GM12891 (cell line): Measurements from ENCODE around the gene CFAP52. TPM values are rescaled to one million over a fixed set of nuclear protein-coding genes. Genes with fewer than 3 reads are reported as not detected.

ENCODE experiments used
- DNase-seq: peaks from one replicate; pipeline ENCODE4 v3.0.0; 2011; ENCODE audit warnings: low spot score; ENCODE audit not compliant: insufficient read length
- FAIRE-seq: peaks from 2 replicates; lab custom pipeline; 2011; peaks lifted over from hg19 to GRCh38; lab: Jason Lieb, UNC
- PAX5 ChIP-seq: IDR thresholded peaks from 2 replicates; pipeline ENCODE4 v1.6.1; 2011; ENCODE audit warnings: low read length, moderate library complexity, mild to moderate bottlenecking; ENCODE audit not compliant: insufficient read depth, severe bottlenecking
- POLR2A ChIP-seq: IDR thresholded peaks from 2 replicates; pipeline ENCODE4 v1.6.1; 2011; ENCODE audit warnings: low read depth, low read length, control low read depth
- POLR2AphosphoS5 ChIP-seq: IDR thresholded peaks from 2 replicates; pipeline ENCODE4 v1.6.1; 2011; ENCODE audit warnings: low read depth, low read length, control low read depth
- POU2F2 ChIP-seq: IDR thresholded peaks from 2 replicates; pipeline ENCODE4 v1.6.1; 2011; ENCODE audit warnings: low read depth, mild to moderate bottlenecking, control low read depth, low read length, moderate library complexity
- SPI1 ChIP-seq: IDR thresholded peaks from 2 replicates; pipeline ENCODE4 v1.6.1; 2011; ENCODE audit warnings: low read depth, low read length, control low read depth
- TAF1 ChIP-seq: IDR thresholded peaks from 2 replicates; pipeline ENCODE4 v1.6.1; 2011; ENCODE audit warnings: low read depth, low read length, control low read depth
- polyA plus RNA-seq: library from polyadenylated mRNA; unstranded; fragments of >200 nt; gene quantifications from one replicate; pipeline ENCODE4 v1.2.1, GENCODE V29; 2012; ENCODE audit warnings: low read depth, missing spikeins, inconsistent platforms; ENCODE audit not compliant: missing spikeins

CFAP52 gene
- polyA plus RNA-seq = not detected

- TF ChIP-seq POLR2AphosphoS5 = no peak
- TF ChIP-seq POU2F2 = no peak
- TF ChIP-seq POLR2A = no peak
- TF ChIP-seq SPI1 = no peak
- TF ChIP-seq TAF1 = no peak
- TF ChIP-seq PAX5 = no peak
- FAIRE-seq = peak; percentile 85
These were observed at the start of gene CFAP52 for GRCh38 chr17:9576521-9577372. CFAP52 (plus strand) TSS chr17:9576642; CDS start chr17:9576696, 54 bp downstream.

GRCh38 chr17:9527788-9528187, 48.7 kb upstream of the CFAP52 start:
- DNase-seq (no peak), FAIRE-seq (no peak)
- TF ChIP-seq PAX5 (no peak), SPI1 (no peak), POLR2A (no peak), POU2F2 (no peak), POLR2AphosphoS5 (no peak), TAF1 (no peak)

More at GRCh38 chr17:9576521-9577372, at the start of gene CFAP52:
- peak; percentile 57 for DNase-seq

- DNase-seq = peak; percentile 18
- FAIRE-seq = no peak
- TF ChIP-seq POLR2AphosphoS5 = no peak
- TF ChIP-seq POU2F2 = peak; percentile 96
These were observed 47.3 kb upstream of the CFAP52 start for GRCh38 chr17:9529033-9529700.

GRCh38 chr17:9531034-9531433, 45.4 kb upstream of the CFAP52 start:
- DNase-seq (no peak), FAIRE-seq (no peak)
- no peak for TF ChIP-seq TAF1

GRCh38 chr17:9532715-9533114, 43.7 kb upstream of the CFAP52 start:
- DNase-seq (no peak), FAIRE-seq (no peak)
- no peak for TF ChIP-seq POU2F2
- no peak for TF ChIP-seq TAF1
- no peak for TF ChIP-seq POLR2A
- no peak for TF ChIP-seq POLR2AphosphoS5
- TF ChIP-seq SPI1 = no peak
- no peak for TF ChIP-seq PAX5

GRCh38 chr17:9533441-9533840, 43.0 kb upstream of the CFAP52 start:
- TF ChIP-seq POU2F2 (no peak), POLR2A (no peak), TAF1 (no peak), SPI1 (no peak), POLR2AphosphoS5 (no peak), PAX5 (no peak)
- DNase-seq = no peak
- no peak for FAIRE-seq

GRCh38 chr17:9536061-9536460, 40.4 kb upstream of the CFAP52 start:
- FAIRE-seq = no peak
- DNase-seq = no peak
- TF ChIP-seq POLR2A (no peak), POU2F2 (no peak), PAX5 (no peak), TAF1 (no peak), SPI1 (no peak), POLR2AphosphoS5 (no peak)

GRCh38 chr17:9537177-9537776, 39.2 kb upstream of the CFAP52 start:
- FAIRE-seq (no peak), DNase-seq (no peak)
- TF ChIP-seq POLR2AphosphoS5 (no peak), TAF1 (no peak), POU2F2 (no peak), POLR2A (no peak), SPI1 (no peak), PAX5 (no peak)

GRCh38 chr17:9538626-9539025, 37.8 kb upstream of the CFAP52 start:
- DNase-seq = no peak
- no peak for TF ChIP-seq TAF1
- TF ChIP-seq POLR2AphosphoS5 = no peak
- no peak for TF ChIP-seq PAX5
- no peak for TF ChIP-seq POLR2A
- no peak for FAIRE-seq
